ENCODE measurements around the gene SPIN1.

Gene SPIN1

DNA sequence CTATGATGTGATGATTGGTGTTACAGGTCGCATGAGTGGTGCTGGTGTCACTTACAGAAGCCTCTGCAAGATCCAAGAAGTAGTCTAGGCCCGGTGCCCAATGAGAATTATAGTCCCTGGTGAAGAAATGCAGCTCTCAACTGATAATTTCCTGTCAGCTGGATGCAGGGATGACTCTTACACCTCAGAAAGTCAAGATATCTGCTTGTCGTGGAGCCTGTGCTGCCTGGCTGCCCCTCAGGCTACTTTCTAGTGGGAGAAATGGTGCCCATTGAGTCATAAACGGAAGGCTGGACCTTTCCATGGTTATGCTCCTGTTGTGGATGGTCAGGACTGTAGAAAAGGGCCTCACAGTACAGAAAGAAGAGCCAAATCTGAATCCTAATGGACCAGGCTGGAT is 99.9 kb downstream of the SPIN1 start:
- no peak for DNase-seq
- H3K9me3 ChIP-seq, result no peaks in the 10 kb centered on the region
- no peaks in the 10 kb centered on the region for H3K27me3 ChIP-seq
- TF ChIP-seq, protein P1, sequence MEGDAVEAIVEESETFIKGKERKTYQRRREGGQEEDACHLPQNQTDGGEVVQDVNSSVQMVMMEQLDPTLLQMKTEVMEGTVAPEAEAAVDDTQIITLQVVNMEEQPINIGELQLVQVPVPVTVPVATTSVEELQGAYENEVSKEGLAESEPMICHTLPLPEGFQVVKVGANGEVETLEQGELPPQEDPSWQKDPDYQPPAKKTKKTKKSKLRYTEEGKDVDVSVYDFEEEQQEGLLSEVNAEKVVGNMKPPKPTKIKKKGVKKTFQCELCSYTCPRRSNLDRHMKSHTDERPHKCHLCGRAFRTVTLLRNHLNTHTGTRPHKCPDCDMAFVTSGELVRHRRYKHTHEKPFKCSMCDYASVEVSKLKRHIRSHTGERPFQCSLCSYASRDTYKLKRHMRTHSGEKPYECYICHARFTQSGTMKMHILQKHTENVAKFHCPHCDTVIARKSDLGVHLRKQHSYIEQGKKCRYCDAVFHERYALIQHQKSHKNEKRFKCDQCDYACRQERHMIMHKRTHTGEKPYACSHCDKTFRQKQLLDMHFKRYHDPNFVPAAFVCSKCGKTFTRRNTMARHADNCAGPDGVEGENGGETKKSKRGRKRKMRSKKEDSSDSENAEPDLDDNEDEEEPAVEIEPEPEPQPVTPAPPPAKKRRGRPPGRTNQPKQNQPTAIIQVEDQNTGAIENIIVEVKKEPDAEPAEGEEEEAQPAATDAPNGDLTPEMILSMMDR (IDR thresholded peaks at IDR 0.05; ENCODE audit: low read depth, low read length), result no peak
- no peaks in the 10 kb centered on the region for H3K36me3 ChIP-seq
- H3K4me3 ChIP-seq (ENCODE audit: low read depth, low read length), result no peak overlapping the region
- H3K4me1 ChIP-seq, result no peaks in the 10 kb centered on the region

DNA sequence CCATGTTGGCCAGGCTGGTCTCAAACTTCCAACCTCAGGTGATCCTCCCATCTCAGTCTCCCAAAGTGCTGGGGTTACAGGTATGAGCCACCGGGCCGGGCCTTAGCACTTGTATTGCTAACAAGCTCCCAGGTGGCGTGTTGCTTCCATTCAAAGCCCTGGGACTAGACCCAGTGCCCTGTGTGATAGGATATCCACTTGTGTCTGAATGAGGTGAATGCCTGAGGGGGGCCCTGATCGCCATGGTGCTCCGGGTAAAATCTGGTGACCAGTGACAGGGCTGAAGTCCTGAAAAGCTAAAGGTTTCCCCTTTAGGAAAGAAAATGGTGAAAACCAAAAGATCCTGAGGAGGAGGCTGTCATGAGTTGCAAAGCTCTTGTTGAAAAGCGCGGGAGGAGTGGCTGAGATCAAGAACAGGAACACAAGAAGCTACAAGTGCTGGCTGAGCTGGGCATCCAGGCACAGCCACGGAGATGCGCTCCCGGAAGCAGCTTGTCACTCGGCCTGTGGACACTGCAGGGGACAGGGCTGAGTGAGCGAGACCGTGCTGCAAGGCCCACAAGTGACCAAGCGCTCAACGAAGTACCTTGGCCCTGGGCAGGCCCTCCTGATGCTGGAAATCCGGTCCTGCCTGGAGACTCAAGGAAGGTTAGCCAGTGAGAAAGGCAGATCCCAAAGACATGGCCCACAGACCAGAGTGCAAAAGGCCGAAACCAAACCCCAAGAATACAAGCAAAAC is 106.9 kb downstream of the SPIN1 start:
- TF ChIP-seq, protein P1 (IDR thresholded peaks at IDR 0.05; ENCODE audit: low read depth, low read length), result no peak
- no peak for DNase-seq
- Histone ChIP-seq H3K4me3 (ENCODE audit: low read depth, low read length) (no peak overlapping the region), H3K36me3 (no peaks in the 10 kb centered on the region), H3K27me3 (no peaks in the 10 kb centered on the region), H3K4me1 (no peaks in the 10 kb centered on the region), H3K9me3 (no peaks in the 10 kb centered on the region)

DNA sequence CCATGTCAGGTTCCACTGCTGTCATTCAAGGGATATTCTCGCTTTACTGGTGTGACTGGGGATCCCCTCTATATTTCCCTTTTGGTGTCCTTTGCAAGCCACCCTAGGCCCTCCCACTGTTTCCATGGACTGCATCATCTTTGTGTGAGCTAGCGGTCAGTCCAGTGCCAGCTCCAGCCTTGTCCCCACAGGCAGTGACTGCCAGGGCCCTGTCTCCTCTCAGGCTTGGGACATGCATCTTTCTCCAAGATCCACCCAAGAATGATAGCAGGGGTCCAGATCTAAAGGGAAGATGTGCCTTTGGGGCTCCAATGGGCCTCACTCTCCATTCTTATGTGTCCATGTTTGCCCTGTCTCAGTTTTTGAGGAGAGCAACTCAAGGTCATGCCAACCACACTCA is 109.0 kb downstream of the SPIN1 start:
- no peaks in the 10 kb centered on the region for H3K4me1 ChIP-seq
- no peak for DNase-seq
- H3K9me3 ChIP-seq, result no peaks in the 10 kb centered on the region
- TF ChIP-seq, protein P1 (IDR thresholded peaks at IDR 0.05; ENCODE audit: low read depth, low read length), result no peak
- H3K4me3 ChIP-seq (ENCODE audit: low read depth, low read length), result no peak overlapping the region
- H3K27me3 ChIP-seq, result no peaks in the 10 kb centered on the region
- no peaks in the 10 kb centered on the region for H3K36me3 ChIP-seq

DNA sequence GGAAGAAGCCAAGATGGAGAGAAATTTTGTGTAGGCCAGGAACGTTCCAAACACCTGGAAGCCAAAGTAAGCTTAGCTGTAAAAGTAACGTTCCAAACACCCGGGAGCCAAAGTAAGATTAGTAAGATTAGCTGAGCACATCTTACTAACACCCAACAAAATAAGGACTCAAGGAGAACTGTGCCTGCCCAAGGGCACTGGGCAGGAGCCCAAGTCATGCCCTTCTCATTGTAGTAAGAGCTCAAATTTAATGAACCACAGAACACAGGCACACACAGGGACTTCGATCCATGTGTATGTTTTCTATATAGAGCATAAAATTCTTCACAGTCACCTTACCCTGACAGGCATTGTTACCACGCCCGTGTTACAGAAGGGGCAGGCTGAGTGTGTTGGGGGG is 110.6 kb downstream of the SPIN1 start:
- TF ChIP-seq, protein P1 (IDR thresholded peaks at IDR 0.05; ENCODE audit: low read depth, low read length), result no peak
- DNase-seq, result no peak
- no peak overlapping the region for H3K4me3 ChIP-seq (ENCODE audit: low read depth, low read length)
- H3K4me1 ChIP-seq, result no peaks in the 10 kb centered on the region
- H3K36me3 ChIP-seq, result no peaks in the 10 kb centered on the region
- H3K9me3 ChIP-seq, result no peaks in the 10 kb centered on the region
- H3K27me3 ChIP-seq, result no peaks in the 10 kb centered on the region

DNA sequence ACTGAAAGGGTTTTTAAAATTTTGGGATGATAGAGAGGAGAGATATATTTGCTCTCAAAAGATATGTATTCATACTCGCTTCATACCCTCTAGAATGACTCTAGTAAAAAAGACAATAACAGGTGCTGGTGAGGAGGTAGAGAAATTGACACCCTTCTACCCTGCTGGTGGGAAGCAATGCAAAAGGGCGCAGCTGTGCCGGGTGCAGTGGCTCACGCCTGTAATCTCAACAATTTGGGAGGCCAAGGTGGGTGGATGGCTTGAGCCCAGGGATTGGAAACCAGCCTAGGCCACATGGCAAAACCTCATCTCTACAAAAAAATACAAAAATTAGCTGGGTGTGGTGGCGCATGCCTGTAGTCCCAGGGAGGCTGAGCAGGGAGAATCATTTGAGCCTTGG is 112.8 kb downstream of the SPIN1 start:
- H3K27me3 ChIP-seq, result no peaks in the 10 kb centered on the region
- H3K4me1 ChIP-seq, result no peaks in the 10 kb centered on the region
- H3K36me3 ChIP-seq, result no peaks in the 10 kb centered on the region
- TF ChIP-seq, protein P1 (IDR thresholded peaks at IDR 0.05; ENCODE audit: low read depth, low read length), result no peak
- no peaks in the 10 kb centered on the region for H3K9me3 ChIP-seq
- no peak overlapping the region for H3K4me3 ChIP-seq (ENCODE audit: low read depth, low read length)
- no peak for DNase-seq

DNA sequence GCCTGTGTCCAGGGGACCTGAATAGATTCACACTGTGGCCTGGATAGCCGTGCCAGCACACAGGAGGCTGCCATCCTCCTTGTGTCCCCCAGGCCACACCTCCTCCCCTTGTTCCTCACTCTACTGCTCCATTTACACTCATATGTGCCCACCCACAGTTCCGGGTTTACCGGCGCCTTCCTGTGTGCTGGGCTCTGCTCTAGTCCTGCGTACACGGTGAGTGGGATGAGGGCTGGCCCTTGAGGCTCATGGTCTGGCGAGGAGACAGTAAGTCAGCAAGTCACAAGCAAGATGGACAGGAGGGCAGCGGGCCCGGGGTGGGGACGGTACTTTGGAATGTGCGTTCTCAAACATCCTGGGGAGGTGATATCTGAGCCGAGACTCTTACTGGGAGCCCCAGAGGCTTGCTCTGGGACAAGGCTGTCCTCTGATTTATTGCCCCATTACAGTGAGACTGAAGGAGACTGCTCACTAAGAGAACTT is 114.3 kb downstream of the SPIN1 start:
- TF ChIP-seq, protein P1 (IDR thresholded peaks at IDR 0.05; ENCODE audit: low read depth, low read length), result no peak
- H3K27me3 ChIP-seq, result no peaks in the 10 kb centered on the region
- H3K4me1 ChIP-seq, result no peaks in the 10 kb centered on the region
- H3K4me3 ChIP-seq (ENCODE audit: low read depth, low read length), result no peak overlapping the region
- no peaks in the 10 kb centered on the region for H3K36me3 ChIP-seq
- no peaks in the 10 kb centered on the region for H3K9me3 ChIP-seq
- DNase-seq, result no peak
